ENCODE measurements around the gene CDC5L.

GRCh38 chr6:44407951-44408670, 20.6 kb downstream of the CDC5L start:
- TF ChIP-seq CTCF (IDR thresholded peaks at IDR 0.05; ENCODE audit: insufficient read depth, low read depth, low read length) (no peak), EZH2 (IDR thresholded peaks at IDR 0.05; ENCODE audit: insufficient read depth, low read length) (no peak)
